HG02610 (cell line): ENCODE measurements around the gene C7orf33.
A peak's percentile ranks its signal among the peaks of the same experiment; 100 is the strongest.
"Not testable (repeated sequence)": the region's sequence is repeated elsewhere in the genome, so short reads cannot be mapped to it uniquely, and the experiment has no call there.

ENCODE experiments used
- ATAC-seq: cut with Tn5 transposase; IDR thresholded peaks from one replicate; pipeline ENCODE4 v1.9.1; 2021; ENCODE audit warnings: mild to moderate bottlenecking, moderate library complexity; ENCODE audit not compliant: unreplicated experiment

The C7orf33 gene

DNA sequence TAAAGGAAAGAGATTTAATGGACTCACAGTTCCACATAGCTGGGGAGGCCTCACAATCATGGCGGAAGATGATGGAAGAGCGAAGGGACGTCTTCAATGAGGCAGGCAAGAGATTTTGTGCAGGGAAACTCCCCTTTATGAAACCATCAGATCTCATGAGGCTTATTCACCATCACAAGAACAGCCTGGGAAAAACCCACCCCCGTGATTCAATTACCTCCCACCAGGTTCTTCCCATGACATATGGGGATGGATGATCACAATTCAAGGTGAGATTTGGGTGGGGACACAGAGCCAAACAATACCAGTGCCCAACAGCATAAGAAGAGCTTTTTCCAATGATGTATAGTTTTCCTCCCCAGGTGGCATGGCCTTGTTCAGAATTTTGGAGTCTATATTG lies 11.2 kb upstream of the C7orf33 start:
- no peak for ATAC-seq

DNA sequence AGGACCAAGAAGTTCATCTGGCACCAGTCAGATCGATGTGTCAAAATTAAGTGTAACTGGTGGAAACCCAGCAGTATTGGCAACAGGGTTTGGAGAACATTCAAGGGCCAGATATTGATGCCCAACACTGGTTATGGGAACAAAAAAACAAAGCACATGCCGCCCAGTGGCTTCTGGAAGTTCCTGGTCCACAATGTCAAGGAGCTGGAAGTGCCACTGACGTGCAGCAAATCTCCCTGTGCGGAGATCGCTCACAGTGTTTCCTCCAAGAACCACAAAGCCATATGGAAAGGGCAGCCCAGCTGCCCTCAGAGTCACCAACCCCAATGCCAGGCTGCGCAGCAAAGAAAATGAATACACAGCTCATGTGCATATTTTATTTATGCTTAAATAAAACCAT lies 10.1 kb upstream of the C7orf33 start:
- ATAC-seq = no peak

DNA sequence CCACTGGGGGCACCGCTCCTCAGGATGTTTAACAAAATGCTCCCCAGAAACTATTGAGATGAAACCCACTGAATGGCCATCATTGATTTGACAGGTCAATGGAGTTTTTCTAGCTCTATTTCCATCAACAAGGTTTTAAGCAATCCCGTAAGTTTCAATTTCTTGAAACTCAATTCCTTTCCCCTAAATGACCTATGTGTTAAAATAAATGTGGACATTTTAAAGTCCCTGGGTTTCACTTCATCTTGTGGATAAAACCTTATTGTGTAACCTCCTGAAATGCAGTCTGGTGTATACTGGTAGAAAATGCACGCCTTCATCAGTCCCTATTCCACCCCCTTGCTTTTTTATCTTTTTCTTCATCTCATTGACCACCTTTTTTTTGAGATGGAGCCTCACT lies 8.9 kb upstream of the C7orf33 start:
- no peak for ATAC-seq

DNA sequence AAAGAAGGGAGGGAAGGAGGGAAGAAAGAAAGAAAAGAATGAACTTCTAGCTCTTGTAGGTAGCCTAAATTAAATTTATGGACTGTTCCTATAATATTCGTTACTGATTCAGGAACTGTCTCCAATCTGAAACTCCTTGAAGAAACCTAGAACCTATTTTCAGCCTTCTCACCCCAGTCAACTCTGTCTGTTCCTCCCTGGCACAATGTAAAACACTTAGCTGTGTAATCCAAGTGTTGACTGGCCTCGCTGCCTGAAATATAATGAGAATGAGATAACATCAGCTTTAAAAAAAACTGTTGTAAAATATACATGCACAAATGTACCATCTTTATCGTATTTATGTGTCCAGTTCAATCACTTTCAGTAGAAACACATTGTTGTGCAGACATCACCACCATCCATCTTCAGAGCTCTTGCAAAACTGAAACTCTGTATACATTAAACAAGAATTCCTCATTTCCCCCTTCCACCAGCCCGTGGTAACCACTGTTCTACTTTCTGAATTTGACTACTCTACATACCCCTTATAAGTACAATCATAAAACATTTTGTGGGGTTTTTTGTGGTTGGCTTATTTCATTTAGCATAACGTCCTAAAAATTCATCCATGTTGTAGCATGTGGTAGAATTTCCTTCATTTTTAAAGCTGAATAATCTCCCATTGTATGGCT lies 6.3 kb upstream of the C7orf33 start:
- ATAC-seq = peak; percentile 97

DNA sequence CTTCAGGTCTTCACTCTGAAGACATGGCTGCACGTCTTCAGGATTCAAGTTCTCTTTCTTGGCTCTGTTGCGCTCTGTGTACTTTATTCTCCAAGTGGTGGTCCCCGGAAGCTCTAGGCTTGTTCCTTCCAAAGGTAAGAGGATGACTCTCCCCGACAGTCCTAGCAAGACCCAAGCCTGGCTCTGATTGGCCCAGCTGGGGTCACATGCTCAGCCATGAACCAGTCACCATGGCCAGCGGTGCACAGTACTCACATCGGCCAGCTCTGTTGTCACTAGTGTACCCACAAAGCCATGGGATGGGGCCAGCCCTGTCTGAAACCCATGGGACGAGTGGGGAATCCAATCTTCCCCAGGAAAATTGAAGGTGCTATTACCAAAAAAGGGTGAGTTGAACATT lies 5.2 kb upstream of the C7orf33 start:
- ATAC-seq = no peak

DNA sequence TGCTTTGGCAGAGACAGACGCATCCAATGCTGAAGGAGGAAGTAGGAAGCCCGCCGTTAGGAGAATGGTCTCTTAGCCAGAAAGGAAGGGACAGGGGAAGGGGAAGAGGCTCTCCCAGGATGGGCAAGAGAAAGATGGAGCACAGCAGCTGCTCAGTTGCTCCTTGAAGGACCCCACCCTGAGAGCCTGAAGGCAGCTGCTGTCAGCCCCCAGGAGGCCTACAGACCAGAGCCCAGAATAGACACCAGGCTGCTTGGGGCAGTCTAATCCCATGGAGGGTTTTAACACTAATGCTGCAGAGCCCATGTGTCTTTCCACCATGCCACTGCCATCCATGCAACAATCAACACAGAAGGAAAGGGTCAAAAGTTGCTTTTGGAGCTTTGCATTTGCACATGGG lies 3.5 kb upstream of the C7orf33 start:
- ATAC-seq = no peak

DNA sequence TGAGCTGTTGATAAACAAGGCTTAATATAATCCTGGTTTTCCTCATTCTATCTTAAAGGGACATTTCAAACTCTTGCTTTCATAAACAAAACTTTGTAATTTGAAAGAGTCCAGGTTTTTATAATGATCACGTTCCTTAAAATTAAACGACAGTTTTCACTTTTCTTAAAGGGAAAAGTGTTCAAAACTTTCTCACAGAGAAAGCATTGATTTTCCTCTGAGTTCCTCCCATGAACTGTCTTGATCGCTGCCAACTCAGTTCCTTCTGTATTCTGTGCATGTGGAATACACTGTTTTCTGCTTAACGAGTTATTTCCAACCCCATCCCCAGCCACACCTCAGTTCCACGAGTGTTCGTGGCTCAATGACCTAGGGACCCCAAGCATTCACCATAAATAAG lies 2.4 kb upstream of the C7orf33 start:
- ATAC-seq = no peak

DNA sequence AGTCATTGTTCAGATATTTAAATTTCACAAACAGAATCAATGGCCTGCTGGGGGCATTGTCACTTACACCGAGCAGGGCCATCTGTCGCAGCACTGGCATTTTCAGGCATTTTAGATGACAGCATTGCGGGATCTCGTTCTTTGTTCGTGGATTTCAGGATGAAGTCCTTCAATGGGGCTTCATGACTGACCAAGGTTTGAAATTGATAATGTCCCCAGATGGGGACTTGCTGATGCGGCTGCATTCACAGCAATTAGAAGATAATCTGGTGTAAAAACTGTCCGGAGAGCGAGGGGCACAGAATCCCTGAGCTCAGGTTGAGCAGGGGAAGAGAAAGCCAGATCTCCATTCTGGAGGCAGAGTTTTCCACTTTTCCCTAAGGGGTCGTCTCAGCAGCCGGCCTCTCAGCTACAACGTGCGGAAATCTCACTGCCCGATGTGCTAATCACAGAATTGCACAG lies 1.9 kb upstream of the C7orf33 start:
- ATAC-seq = no peak

DNA sequence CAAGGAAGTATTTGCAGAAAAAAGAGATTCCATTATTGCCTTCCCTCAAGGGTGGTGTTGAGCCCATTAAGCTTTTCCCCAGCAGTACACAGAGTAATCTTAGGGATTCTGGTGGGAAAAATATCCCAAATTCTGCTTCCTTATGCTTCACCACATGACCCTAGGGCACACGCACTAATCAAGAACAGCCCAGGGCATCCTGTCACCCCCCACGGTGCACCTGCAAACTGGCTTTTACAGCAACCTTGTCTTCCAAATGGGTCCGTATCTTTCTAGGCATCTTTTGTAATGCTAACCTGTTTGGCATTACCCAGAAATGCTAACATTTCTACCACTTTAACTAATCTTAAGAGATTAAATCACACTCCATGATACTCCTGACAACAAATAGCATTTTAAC lies 926 bp upstream of the C7orf33 start:
- no peak for ATAC-seq

DNA sequence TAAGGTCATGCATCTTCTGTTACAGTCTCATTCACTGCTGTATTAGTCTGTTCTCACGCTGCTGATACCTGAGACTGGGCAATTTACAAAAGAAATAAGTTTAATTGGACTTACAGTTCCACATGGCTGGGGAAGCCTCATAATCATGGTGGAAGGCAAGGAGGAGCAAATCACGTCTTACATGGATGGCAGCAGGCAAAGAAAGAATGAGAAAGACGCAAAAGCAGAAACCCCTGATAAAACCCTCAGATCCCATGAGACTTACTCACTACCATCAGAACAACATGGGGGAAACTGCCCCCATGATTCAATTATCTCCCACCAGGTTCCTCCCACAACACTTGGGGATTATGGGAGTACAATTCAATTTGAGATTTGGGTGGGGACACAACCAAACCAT lies 5.8 kb downstream of the C7orf33 start:
- ATAC-seq = not testable (repeated sequence)

DNA sequence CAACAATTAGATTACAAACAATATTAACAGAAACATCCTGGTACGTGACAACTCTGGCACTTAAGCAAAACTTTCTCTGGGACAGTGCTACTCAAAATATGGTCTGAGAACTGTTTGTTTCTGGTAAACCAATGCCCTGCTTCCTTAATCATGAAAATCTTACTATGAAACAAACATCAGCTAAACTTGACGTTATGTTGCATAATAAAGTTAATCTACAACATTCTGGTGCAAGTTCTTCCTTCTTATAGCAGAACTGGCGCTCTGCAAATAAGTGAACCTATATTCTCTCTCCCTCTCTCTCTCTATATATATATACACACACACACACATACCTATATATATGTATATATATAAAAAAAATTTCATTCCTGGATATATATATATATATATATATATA lies 7.8 kb downstream of the C7orf33 start:
- no peak for ATAC-seq

DNA sequence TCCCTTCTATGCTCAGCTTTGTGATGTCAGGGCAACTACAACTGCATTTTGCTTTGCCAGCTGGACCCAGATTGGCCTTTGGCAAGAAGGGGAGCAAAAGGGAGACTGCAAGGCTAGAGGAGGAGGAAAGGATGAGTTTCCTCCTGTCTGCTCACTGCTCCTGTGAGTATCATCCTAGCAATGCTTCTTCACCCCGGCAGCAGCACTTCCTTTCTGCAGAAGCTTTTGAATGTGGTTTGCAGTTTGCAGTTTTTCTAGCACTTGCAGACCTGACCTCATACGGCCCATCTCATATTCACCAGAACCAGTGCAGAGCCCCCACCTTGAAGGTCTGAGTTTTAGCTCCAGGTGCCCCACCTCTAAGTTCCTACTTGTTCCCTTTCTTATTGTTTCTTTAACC lies 14.8 kb downstream of the C7orf33 start:
- ATAC-seq = no peak

DNA sequence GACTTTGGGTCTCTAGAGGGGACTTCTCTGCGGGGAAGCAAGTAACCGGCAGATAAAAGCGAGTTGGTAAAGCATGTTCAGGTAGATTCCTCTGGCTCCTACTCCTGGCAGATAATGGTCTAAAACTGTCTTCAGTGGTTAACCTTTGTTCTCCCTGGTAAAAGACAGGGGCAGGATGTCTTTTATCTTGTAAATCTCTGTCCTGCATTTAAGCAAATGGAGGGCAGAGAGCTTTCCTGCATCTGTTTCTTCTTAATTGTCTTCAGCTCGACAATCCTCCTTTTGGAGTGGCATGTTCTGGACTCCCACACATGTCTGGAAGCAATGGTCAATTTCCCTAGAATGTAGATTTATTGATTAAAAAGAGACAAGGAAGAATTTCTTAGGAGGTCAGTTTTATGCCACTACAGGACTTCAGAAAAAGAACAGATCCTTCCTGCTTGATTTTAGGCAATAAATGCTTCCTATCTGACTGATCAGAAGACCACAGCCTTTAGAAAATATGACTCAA lies 16.6 kb downstream of the C7orf33 start:
- no peak for ATAC-seq

DNA sequence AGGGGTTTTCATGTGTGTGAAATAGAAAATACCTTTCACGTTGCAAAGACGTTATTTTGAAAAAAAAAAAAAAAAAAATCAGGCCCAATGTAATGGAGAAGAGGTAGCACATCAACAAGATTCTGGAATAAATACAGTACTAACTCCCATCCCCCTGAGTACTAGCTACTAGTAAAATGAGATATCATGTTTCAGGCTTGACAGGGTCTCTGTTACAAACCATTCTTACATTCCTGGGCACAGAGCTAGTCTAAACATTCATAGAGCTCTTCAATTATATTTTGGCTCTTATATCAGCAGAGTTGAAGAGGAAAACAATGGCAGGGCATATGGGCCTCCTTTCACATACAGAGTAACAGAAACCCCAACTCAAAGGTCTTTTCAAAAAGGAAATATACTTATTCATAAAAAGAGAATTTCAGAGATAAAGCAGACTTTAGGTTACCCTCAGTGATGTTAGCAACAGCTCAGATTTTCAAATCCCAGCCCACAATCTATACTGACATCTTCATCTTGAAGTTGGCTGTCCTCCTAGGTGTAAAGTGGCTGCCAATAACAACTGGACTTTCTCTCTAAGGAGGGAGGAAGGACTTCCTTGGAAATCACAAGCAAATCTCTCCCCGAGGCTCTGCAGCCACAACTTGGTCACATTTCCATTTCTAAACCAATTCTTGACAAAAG lies 18.6 kb downstream of the C7orf33 start:
- no peak for ATAC-seq

DNA sequence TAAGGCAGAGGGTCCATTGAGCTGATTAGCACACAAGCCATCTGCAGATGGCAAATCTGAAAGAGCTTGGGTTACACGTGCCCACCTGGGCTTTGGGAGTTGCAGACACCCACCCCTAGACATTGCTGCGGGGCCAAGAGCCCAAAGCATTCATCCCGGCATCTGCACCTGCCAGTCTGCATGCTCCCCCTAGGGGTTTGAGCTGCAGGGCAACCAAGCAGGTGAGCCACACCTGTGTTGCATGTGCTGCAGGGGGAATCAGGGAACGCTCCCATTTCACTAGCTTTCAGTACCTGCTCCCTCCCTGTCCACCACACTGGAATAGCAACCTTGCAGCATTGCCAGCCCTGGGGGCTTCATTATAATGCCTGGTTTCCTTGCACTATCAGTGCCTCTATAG lies 21.1 kb downstream of the C7orf33 start:
- no peak for ATAC-seq

DNA sequence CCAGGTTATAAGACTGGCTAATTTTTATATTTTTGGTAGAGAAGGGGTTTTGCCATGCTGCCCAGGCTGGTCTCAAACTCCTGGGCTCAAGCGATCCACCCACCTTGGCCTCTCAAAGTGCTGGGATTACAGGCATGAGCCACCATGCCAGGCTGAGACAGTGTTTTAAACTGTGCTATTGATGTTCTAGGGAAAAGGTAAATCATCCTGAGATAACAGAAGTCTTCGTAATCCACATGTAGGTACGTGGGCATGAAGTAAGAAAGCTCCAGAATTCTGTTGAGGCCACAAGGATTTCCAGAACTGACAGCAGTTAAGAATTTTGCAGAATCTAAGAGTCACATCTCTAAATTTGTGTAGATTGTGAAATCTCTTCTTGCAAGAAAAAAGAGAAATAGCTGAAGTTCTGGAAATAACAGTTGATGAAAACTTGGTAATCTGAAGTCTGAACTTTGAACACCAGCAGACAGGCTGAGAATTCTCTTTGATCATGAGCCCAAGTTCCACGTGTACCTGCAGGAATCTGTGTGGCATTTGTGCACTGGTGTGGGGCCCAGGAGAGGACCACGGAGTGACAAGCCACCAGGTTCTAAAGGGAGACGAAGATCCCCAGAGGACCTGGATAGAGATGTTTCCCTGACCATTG lies 24.6 kb downstream of the C7orf33 start:
- ATAC-seq = no peak

DNA sequence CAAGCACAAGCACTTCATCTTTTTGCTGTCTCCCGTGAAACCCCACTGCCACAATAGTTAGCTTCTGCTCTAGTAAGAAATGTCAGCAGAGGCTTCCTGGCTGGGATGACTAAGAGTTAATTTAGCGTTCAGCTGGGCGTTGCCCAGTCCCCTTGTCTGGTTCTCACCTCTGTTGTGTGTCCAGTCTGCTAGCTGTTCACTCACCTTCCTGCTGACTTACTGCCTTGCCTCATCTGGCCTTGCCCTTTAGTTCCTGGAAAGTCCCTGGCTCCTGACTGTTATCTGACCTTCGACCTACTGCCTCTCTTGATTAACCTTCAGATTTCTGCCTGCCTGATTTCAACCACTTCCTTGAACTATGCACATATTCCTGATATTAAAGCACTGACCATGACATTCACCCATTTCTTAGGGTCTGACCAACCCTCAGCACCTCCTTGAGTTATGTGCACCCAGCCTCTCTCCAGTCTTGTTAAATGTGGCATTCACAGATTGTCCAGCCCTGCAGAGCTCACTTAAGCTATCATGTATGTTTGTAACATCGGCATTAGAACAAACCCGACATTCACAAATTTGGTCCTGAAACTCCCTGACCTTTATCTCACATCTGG lies 30.3 kb downstream of the C7orf33 start:
- no peak for ATAC-seq

DNA sequence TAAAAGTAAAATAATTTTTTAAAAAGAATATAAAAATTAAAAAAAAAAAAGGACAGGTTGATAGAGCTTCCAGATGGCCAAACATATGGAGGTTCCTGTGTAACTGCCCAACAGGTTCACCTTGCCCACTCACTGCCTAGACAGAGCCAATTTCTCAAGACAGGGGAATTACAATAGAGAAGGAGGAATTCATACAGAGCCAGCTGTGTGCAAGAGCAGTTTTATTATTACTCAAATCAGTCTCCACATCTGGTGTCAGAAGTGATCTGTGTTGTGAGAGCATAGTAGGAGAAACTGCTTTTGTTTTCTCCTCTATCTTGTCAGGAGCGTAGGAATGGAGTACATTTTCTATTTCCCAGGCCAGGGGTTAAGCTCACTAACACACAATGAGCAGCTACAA lies 31.0 kb downstream of the C7orf33 start:
- ATAC-seq = no peak

DNA sequence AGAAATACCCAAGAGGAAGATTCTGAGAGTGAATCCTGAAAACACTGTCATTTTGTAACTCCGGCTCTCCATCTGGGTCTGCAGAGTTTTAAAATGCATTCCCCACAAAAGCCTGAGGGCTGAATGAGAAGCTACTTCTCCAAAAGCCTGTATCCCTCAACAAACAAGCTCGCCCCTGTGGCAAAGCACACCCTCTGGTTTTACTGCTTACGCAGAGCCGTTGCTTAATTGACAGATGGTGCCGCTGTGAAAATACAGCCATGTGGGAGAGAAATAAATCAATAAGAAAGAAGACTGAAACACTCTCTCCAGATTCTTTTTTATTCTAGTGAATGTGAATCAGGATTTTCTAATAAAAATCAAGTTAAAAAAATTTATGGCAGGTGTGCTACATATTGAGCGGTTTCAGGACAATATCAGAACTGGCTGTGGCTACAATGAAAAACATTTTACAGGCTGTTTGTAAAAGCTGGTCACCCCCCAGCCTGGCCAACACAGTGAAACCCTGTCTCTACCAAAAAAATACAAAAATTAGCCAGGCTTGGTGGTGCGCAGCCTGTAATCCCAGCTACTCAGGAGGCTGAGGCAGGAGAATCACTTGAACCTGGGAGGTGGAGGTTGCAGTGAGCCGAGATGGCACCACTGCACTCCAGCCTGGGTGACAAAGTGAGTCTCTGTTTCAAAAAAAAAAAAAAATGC lies 32.5 kb downstream of the C7orf33 start:
- no peak for ATAC-seq

DNA sequence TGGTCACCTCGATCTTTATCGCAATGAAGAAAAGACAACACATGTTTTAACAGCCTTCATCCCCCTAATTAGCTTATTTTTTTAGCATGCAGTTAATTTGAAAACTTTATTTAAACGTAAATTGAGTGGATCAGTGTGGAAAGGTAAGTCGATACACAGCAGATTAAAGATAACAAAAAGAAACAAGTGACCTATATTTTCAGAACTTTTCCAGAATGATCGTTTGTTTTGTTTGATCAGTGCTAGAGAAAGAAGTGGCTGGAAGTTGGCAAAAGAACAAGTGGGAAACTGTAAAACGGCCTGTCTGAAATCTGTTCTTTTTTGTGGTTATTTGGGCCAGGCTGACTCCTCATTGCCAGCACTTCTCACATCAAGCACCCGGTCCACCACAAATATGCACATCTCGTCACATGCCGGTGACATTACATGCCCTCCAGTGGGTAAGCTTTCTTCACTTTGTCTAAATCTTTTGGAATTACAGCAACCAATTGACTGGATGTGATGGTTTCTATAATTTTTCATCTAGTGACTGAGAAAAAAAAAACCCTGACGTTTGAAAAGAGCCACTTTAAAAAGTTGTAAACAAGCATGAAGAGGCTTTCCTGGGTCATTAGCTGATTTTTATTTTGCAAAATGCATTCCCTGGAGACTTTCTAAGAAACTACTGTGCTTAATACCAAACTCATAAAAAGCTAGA lies 33.2 kb downstream of the C7orf33 start:
- no peak for ATAC-seq
